Right lobe of liver (tissue), 4 donors: Measurements from ENCODE around the gene DSCAM.

Source experiments
- POLR2A ChIP-seq: fragments of 450-650 bp; IDR thresholded peaks from one replicate; pipeline ENCODE4 v1.6.1; 2017; ENCODE audit warnings: antibody characterized with exemption, mild to moderate bottlenecking
- TF ChIP-seq, protein P1 (sequence below), 4 donors: fragments of 200-600 bp in 3 of 4; fragments of 450-650 bp in 1 of 4; IDR thresholded peaks; one replicate each; pipeline versions ENCODE4 v1.5.1 to v1.8.0; 2016 to 2022; ENCODE audit warnings: antibody characterized with exemption in 4 of 4, mild to moderate bottlenecking in 2 of 4
- donor health status: DM: no; HTN: no; CAD: no.
- donor health status: DM: no; HTN: no; CAD: no.
- donor health status: DM: no; HTN: yes; CAD: no.

DNA sequence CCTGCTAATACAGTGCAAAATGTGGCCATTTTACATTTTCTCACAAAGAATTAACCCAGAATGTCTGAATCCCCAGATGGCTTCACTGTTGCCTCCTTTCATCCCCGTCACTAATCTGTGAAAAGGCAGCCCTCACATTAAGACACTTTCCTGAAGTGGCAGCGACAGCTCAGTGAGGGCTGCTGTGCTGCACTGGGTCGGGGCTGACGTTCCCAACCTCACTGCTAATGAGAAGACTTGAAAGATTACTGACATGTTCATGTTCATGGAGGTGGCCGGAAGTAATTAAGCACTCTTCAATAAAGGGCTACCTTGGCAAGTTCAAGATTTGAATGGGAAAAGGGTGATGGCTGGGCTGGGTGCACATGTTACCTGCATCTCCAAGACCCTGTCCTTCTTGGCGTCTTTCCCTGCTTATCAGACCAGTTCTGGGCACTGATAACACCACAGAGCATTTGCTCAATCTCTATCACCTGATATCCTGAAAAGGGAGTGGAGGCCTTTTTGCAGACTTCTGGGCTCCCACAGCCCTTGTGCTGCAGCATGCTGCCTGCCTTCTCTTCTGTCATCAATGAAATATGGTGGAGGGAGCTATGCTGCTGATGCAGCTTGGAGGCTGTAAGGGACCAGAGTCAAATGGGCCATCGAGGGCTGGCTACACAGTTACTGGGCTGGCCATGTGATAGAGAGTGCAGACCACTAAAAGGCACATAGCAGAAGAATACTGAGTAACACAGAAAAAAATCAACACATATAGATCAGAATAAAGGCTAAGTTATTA is 596.3 kb downstream of the DSCAM start:
- TF ChIP-seq POLR2A = no peak
- TF ChIP-seq, protein P1, sequence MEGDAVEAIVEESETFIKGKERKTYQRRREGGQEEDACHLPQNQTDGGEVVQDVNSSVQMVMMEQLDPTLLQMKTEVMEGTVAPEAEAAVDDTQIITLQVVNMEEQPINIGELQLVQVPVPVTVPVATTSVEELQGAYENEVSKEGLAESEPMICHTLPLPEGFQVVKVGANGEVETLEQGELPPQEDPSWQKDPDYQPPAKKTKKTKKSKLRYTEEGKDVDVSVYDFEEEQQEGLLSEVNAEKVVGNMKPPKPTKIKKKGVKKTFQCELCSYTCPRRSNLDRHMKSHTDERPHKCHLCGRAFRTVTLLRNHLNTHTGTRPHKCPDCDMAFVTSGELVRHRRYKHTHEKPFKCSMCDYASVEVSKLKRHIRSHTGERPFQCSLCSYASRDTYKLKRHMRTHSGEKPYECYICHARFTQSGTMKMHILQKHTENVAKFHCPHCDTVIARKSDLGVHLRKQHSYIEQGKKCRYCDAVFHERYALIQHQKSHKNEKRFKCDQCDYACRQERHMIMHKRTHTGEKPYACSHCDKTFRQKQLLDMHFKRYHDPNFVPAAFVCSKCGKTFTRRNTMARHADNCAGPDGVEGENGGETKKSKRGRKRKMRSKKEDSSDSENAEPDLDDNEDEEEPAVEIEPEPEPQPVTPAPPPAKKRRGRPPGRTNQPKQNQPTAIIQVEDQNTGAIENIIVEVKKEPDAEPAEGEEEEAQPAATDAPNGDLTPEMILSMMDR (IDR thresholded peaks at IDR 0.05) = no peak
